Stromal cell of bone marrow (primary cell): ENCODE results near the gene TEX19.
"Not testable (repeated sequence)": the region's sequence is repeated elsewhere in the genome, so short reads cannot be mapped to it uniquely, and the experiment has no call there.

Source experiments
- DNase-seq: peaks from one replicate; pipeline ENCODE4 v3.0.0-alpha.2; 2012; ENCODE audit warnings: low read depth

The TEX19 gene

DNA sequence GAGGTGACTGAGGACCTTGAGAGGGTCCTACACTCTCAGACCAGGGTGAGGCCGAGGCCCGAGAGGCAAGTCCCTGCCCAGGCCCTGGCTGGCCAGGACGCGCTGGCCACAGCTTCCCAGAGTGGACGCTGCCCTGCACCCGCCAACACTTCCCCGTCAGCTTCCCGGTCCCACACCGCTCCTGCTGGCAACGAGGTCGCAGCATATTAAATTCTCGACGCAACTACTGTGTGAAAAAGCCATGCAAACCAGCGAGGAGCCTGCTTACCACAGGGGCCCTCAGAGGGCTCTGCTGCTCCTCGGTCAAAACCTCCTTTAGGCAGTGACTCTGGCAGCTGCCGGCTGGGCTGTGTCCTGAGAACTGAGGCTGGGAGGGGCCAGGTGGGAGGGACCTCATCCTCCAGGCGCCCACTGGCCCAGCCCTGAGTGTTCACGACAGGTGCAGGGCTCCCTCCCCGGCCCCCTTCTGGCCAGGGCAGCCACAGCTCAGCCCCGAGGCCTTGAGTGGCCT lies 2.1 kb upstream of the TEX19 start:
- no peak for DNase-seq

DNA sequence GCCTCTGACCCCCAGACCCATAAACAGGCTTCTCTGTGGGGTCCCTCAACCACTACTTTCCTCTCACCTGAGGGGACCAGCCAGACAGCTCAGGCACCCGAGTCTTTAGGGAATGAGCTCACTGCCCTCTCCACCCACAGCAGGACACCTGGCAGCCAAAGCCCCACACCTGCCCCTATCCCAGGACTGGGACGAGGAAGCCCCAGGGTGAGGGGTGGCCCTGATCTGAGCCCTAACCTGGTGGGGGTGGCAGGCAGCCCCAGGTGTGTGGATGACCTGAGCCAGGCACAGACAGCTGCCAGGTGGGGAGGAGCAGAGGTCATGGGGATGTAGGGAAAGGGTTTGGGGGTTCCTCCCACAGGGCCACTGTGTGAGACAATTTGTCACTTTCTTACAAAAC lies 1.7 kb upstream of the TEX19 start:
- no peak for DNase-seq

DNA sequence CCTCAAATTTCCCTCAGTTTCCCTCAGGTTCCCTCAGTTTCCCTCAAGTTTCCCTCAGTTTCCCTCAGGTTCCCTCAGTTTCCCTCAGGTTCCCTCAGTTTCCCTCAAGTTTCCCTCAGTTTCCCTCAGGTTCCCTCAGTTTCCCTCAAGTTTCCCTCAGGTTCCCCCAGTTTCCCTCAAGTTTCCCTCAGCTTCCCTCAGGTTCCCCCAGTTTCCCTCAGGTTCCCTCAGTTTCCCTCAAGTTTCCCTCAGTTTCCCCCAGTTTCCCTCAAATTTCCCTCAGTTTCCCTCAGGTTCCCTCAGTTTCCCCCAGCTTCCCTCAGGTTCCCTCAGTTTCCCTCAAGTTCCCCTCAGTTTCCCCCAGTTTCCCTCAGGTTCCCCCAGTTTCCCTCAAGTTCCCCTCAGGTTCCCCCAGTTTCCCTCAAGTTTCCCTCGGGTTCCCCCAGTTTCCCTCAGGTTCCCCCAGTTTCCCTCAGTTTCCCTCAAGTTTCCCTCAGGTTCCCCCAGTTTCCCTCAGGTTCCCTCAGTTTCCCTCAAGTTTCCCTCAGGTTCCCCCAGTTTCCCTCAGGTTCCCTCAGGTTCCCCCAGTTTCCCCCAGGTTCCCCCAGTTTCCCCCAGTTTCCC lies 516 bp downstream of the TEX19 start:
- not testable (repeated sequence) for DNase-seq

- no peak for DNase-seq
These were observed 3.0 kb downstream of the TEX19 start for GRCh38 chr17:82361885-82362633.

DNA sequence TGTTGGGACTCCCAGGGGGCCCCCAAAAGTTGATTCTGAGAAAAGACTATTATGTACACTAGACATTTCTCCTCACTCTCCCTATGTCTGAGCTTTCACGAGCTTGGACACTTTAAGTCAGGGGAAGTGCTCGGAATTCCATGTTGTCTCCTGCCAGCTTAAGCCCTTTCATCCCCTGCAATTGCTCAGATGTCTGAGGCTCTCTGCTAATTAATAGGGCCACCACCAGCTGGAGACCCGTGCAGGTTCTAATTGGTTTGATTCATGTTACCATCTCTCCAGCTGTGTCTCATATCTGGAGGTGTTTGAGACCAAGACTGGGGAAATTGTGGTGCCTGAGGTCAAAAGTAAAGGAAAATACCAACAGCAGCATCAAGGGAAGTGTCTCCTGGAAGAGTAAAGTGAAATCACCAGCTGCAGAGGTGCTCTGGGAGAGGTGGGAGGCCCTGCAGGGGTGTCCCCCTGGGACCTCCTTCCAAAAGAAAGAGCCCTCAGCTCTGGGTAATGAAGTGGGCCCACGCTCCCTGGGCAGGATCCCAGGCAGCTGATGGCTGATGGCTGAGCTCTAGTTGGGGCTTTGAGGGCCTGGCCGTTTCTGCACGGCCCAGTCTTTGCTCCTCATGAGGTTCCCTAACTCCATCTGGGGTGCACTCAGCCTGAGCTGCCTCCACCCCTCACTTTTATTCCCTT lies 6.7 kb downstream of the TEX19 start:
- no peak for DNase-seq

DNA sequence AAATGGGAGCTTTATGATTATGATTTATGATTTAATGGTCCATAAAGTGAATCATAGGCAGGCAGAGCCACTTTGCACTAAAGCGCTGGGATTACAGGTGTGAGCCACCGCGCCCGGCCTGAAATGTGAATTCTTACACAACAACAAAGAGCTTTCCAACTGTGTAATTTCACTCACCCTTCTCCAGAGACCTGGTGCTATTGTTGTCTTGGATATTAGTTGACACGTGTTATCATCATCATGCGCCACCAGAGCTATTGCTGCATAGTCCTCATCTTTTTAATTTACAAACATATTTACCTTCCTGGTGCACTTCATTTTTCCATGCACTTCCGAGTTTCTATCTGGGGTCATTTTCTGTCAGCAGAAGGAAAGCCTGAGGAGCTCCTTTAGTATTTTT lies 7.7 kb downstream of the TEX19 start:
- no peak for DNase-seq

DNA sequence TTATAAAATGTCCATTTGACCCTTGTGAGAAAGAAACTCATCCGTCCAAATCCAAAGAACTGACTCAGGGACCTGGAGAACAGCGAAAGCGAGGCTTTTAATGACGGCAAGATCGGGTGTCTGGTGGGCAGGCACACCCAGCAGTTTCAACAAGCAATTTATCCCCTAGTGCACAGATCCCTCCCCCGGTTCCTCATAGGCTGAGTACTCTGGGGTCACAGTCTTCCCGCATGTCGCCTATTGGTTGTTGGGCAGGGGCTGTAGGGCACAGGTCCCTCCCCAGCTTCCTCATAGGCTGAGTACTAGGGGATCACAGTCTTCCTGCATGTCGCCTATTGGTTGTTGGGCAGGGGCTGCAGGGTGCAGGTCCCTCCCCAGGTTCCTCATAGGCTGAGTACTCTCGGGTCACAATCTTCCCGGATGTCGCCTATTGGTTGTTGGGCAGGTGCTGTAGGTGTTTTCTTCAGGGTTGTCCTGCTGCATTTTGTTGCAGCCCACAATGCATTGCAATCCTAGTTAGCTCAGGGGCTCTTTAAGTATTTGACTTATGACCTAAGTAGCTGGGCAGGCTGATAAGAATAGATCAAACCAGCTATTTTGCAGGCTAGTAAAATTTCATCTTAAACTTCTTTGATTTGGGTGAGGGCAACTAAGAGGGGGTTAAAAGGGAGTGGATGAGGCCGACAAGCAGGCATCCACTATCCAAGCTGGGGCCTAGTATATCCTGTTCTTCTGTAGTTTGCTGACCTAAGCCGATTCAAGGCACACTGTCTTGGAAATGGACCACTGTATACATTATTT lies 8.9 kb downstream of the TEX19 start:
- no peak for DNase-seq

GRCh38 chr17:82369211-82369610 lies 10.2 kb downstream of the TEX19 start:
- DNase-seq: no peak

DNA sequence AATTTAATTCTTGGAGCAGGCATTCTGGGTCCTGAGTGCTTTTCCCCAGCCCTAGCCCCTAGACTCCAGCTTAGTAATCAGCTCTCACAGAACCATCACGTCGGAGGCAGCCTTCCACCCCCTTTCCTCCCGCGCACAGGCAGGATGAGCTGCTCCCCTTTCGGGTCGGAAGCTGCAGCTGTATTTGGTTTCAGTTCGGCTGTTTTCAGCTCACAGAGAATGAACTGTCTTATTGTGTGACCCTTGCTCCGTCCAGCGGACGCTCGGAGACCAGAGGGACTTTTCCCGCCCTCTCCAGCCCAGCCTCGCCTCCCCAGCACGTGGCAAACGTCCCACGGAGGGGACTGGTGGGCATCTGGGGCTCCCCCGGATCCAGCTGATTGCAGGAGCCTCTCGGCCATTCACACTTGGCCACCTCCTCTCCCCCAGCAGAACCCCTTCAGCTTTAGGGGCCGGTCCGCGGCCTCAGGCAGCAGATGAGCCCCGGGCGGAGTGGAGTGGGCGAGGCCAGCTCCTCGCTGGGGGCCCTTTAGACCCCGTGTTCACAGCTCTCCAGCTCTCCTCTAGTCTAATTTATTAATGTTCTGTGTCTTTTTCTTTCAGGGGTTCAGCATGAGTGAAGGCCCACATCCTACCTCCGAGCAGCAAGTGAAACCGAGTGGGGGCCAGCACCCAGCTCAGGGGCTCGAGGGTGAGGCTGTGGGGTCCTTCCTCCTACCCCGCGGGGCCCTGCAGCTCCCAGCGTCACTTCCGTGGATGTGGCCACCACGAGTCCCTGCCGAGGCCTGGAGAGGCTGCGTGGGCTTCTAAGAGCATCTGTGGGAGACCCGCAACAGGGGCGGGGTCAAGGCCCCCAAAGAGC lies 11.7 kb downstream of the TEX19 start:
- DNase-seq: no peak

- no peak for DNase-seq
These were observed 12.5 kb downstream of the TEX19 start, which contains the start of gene UTS2R for GRCh38 chr17:82371333-82372248. Gene UTS2R (plus strand): TSS chr17:82371765. CDS start chr17:82374325, 2,560 bp downstream.

- no peak for DNase-seq
These were observed 13.4 kb downstream of the TEX19 start for GRCh38 chr17:82372249-82373071.

DNA sequence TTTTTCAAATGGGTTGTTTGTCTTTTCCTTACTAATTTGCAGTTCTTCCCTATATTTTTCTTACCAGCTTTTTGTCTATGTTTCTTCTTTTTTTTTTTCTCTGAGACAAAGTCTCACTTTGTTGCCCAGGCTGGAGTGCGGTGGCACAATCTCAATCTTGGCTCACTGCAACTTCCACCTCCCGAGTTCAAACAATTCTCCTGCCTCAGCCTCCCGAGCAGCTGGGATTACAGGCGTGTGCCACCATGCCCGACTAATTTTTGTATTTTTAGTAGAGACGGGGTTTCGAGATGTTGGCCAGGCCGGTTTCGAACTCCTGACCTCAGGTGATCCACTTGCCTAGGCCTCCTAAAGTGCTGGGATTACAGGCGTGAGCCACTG lies 14.0 kb downstream of the TEX19 start:
- DNase-seq: not testable (repeated sequence)

DNA sequence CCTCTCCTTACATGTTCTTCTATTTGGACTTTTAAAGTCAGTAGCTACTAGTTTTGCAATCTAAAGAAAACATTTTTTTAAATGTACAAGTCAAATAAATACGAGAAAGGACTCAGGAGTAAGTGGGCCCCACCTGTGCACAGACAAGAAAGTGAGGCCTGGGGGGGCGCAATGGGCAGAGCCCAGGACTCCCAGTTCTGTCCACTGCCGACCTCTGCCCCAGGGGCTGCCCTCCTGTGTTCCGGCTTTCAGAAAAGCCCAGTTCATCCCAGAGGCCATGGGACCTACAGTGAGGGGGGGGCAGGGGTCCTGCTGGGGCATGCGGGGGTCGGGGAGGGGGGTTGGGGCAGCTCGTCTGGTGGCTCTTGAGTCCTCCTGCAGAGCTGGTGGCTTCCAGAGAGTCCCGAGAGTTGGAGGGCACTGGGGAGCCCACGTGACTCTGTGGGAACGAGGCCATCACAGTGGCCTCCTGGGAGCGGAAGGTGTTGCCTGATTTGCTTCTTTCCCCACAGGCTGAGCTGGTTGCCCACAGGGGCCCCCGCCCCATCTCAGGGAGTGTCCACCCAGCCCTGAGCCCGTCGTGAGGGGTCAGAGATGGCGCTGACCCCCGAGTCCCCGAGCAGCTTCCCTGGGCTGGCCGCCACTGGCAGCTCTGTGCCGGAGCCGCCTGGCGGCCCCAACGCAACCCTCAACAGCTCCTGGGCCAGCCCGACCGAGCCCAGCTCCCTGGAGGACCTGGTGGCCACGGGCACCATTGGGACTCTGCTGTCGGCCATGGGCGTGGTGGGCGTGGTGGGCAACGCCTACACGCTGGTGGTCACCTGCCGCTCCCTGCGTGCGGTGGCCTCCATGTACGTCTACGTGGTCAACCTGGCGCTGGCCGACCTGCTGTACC lies 14.9 kb downstream of the TEX19 start:
- DNase-seq: no peak

- DNase-seq: no peak
These were observed 15.7 kb downstream of the TEX19 start for GRCh38 chr17:82374626-82375331.

DNA sequence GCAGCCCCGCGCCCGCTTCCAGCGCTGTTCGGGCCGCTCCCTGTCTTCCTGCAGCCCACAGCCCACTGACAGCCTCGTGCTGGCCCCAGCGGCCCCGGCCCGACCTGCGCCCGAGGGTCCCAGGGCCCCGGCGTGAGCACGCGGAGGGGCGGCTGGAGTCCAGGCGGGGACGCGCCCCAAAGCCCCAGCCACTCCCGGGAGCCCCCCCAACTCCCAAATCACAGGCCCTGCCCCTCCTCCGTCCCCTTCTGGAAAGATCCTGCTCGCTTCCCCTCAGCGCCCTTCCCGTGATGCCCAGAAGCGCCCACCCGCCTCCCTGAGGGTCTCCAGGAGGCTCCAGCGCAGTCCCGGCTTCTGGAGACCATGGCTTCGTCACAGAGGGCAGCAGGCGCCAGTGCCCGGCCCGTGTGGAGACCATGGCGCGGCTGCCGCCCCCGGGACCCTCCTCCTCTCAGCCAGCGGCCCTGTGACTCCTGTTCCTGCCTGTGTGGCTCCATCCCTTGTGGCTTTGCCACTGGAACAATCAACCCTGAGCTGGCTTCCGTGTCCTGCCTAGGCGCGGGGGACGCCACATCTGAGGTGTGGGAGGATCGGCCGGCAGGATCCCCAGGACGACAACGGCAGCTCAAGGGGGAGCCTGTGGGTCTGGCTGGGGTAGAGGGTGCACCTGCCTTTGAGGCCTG lies 16.5 kb downstream of the TEX19 start:
- no peak for DNase-seq

DNA sequence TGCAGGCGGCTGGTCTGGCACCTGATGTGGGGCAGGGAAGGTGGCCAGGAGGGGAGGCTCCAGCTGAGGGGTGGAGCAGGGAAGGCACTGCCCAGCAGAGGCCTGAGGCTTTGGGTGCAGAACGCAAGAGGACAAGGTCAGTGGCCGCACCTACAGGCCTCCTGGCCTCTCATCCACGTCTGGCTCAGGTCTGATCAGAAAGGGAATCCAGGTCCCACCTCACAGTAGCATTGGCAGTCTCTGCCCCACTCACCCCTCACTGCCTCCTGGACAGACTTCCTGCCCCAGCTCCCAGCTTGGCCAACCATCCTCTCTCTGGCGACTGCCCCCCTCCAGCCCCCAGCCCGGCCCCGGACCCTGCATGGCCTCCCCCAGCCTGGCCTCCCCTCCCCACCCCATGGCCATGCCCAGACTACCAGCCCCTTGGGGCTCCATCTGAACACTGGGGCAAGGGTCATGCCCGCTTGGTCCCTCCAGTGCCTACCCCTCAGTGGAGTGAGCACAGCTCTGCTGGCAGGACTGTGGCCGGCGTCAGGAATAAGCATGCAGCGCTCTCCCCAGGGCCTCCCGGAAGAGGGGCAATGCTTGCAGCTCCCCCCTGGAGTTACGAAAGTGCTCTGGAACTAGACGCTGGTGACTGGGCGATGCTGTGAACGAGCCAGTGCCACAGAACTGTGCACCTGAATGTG lies 17.1 kb downstream of the TEX19 start:
- no peak for DNase-seq
